ENCODE data around the gene TRAF2.
A peak's percentile ranks its signal among the peaks of the same experiment; 100 is the strongest.
"Not testable (repeated sequence)": the region's sequence is repeated elsewhere in the genome, so short reads cannot be mapped to it uniquely, and the experiment has no call there.

The TRAF2 gene

GRCh38 chr9:136885950-136886578 is at the start of gene TRAF2:
TRAF2 (plus strand) TSS chr9:136886516; CDS start chr9:136898741, 12,225 bp downstream.
- H3K4me3 ChIP-seq (ENCODE audit: low read depth, low read length): peak within 1 kb of the TSS; percentile 82
- peak within 1 kb of the TSS; percentile 73 for H3K27ac ChIP-seq (ENCODE audit: low read depth, low read length)
- H2AFZ ChIP-seq (ENCODE audit: low read length, unreplicated experiment): peak within 1 kb of the TSS; percentile 68
- no peaks in the 10 kb centered on the region for H3K36me3 ChIP-seq (ENCODE audit: insufficient read depth, low read length)
- peaks cover 43% of the 10 kb centered on the region for H3K79me2 ChIP-seq (ENCODE audit: control insufficient read depth, insufficient read depth, low read length, unreplicated experiment)
- no peaks in the 10 kb centered on the region for H3K27me3 ChIP-seq (ENCODE audit: insufficient read depth, low read length)
- peaks cover 25% of the 10 kb centered on the region for H3K4me1 ChIP-seq (ENCODE audit: control insufficient read depth, insufficient read depth, low read length, unreplicated experiment)

DNA sequence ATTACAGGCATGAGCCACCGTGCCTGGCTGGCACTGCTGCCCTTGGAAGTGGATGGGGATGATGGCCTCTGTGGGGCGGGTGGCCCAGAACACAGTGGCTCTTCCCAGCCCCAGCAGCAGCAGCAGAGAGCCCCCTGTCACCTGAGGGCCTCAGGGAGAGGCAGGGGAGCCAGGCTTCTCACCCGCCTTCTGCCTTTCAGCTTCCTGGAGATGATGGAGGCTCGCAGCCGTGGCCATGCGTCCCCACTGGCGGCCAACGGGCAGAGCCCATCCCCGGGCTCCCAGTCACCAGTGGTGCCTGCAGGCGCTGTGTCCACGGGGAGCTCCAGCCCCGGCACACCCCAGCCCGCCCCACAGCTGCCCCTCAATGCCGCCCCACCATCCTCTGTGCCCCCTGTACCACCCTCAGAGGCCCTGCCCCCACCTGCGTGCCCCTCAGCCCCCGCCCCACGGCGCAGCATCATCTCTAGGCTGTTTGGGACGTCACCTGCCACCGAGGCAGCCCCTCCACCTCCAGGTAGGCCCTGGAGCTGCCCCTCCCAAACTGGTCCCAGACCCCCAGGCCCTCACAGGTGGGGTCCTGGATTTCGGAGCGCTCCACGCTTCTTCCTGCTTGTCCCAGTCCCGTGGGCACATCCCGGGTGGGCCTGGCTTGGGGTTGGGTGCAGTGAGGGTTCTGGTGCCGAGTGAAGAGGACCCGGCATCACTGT is 49.0 kb upstream of the TRAF2 start:
- Histone ChIP-seq H3K27me3 (ENCODE audit: insufficient read depth, low read length) (no peaks in the 10 kb centered on the region), H2AFZ (ENCODE audit: low read length, unreplicated experiment) (no peak overlapping the region), H3K79me2 (ENCODE audit: control insufficient read depth, insufficient read depth, low read length, unreplicated experiment) (no peaks in the 10 kb centered on the region), H3K36me3 (ENCODE audit: insufficient read depth, low read length) (no peaks in the 10 kb centered on the region), H3K27ac (ENCODE audit: low read depth, low read length) (no peak overlapping the region), H3K4me1 (ENCODE audit: control insufficient read depth, insufficient read depth, low read length, unreplicated experiment) (peaks cover 15% of the 10 kb centered on the region), H3K4me3 (ENCODE audit: low read depth, low read length) (no peak overlapping the region)

- not testable (repeated sequence) for H3K36me3 ChIP-seq (ENCODE audit: insufficient read depth, low read length)
Measured at GRCh38 chr9:136837856-136838277, 48.4 kb upstream of the TRAF2 start.

DNA sequence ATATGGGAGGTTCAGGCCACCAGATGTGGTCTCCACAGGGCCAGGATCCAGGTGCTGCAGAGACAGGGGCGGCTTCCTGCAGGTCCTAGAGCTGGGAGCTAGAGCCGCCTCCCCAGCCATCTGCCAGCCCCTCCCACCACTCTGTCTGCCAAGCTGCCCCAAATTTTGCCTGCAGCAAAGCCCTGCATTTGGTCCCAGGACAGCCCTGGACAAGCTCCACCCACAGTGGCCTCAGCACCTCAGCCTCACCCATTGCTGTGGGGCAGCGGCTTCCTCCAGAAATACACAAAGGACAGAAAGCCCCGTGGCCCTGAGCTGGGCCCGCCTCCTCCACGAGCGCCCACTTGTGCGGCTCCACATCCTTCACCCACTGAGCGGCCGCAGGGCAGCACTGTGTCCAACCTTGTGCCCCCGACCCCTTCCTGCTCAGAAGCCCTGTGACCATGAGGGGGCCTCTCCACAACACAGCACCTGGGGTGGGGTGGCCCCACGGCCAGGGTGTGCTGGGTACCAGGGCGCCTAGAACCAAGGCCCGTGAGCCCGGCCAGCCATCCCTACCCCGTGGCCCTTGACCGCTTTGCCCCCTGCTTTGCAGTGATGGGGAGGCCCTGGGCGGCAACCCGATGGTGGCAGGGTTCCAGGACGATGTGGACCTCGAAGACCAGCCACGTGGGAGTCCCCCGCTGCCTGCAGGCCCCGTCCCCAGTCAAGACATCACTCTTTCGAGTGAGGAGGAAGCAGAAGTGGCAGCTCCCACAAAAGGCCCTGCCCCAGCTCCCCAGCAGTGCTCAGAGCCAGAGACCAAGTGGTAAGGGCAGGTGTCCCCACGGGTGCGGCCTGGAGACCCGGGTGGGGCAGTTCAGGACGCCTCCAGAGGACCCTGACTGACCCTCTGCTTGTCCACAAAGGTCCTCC is 47.7 kb upstream of the TRAF2 start:
- Histone ChIP-seq H3K79me2 (ENCODE audit: control insufficient read depth, insufficient read depth, low read length, unreplicated experiment) (no peaks in the 10 kb centered on the region), H3K27ac (ENCODE audit: low read depth, low read length) (no peak overlapping the region), H3K36me3 (ENCODE audit: insufficient read depth, low read length) (no peaks in the 10 kb centered on the region), H3K4me1 (ENCODE audit: control insufficient read depth, insufficient read depth, low read length, unreplicated experiment) (peaks cover 20% of the 10 kb centered on the region), H2AFZ (ENCODE audit: low read length, unreplicated experiment) (no peak overlapping the region), H3K27me3 (ENCODE audit: insufficient read depth, low read length) (no peaks in the 10 kb centered on the region), H3K4me3 (ENCODE audit: low read depth, low read length) (no peak overlapping the region)

More at GRCh38 chr9:136837856-136838277, 48.4 kb upstream of the TRAF2 start:
- not testable (repeated sequence) for H3K27ac ChIP-seq (ENCODE audit: low read depth, low read length); H3K27me3 ChIP-seq (ENCODE audit: insufficient read depth, low read length); H3K4me3 ChIP-seq (ENCODE audit: low read depth, low read length); H2AFZ ChIP-seq (ENCODE audit: low read length, unreplicated experiment); H3K79me2 ChIP-seq (ENCODE audit: control insufficient read depth, insufficient read depth, low read length, unreplicated experiment)
- peaks cover 15% of the 10 kb centered on the region for H3K4me1 ChIP-seq (ENCODE audit: control insufficient read depth, insufficient read depth, low read length, unreplicated experiment)

DNA sequence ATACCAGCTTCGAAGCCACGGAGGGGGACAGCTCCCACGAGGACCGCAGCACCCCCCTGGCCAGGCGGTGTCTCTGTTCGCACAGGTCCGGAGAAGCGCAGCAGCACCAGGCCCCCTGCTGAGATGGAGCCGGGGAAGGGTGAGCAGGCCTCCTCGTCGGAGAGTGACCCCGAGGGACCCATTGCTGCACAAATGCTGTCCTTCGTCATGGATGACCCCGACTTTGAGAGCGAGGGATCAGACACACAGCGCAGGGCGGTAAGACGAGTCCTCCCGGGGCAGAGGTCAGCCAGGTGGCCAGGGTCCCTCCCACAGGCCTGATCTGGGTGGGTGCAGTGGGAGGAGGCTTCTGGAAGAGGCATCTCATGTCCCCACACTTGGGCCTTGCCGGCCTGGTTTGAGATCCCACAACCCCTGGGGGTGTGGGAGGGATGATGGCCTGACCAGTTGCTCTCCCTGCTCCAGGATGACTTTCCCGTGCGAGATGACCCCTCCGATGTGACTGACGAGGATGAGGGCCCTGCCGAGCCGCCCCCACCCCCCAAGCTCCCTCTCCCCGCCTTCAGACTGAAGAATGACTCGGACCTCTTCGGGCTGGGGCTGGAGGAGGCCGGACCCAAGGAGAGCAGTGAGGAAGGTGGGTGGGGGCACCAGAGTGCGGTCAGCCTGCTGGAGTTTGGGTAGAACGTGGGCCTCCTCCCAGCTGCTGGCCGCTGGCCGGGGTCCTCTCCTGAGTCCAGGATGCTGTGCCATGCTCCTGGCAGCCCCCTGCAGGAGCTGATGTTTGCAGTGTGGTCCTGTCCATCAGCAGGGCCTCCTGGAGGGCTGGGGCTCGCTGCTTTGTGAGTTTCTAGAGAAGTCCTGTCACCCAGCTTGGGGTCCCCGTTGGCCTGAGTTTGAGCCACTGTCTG is 46.8 kb upstream of the TRAF2 start:
- Histone ChIP-seq H3K36me3 (ENCODE audit: insufficient read depth, low read length) (no peaks in the 10 kb centered on the region), H3K27me3 (ENCODE audit: insufficient read depth, low read length) (no peaks in the 10 kb centered on the region), H2AFZ (ENCODE audit: low read length, unreplicated experiment) (no peak overlapping the region), H3K4me1 (ENCODE audit: control insufficient read depth, insufficient read depth, low read length, unreplicated experiment) (peaks cover 20% of the 10 kb centered on the region), H3K27ac (ENCODE audit: low read depth, low read length) (no peak overlapping the region), H3K4me3 (ENCODE audit: low read depth, low read length) (no peak overlapping the region), H3K79me2 (ENCODE audit: control insufficient read depth, insufficient read depth, low read length, unreplicated experiment) (no peaks in the 10 kb centered on the region)

DNA sequence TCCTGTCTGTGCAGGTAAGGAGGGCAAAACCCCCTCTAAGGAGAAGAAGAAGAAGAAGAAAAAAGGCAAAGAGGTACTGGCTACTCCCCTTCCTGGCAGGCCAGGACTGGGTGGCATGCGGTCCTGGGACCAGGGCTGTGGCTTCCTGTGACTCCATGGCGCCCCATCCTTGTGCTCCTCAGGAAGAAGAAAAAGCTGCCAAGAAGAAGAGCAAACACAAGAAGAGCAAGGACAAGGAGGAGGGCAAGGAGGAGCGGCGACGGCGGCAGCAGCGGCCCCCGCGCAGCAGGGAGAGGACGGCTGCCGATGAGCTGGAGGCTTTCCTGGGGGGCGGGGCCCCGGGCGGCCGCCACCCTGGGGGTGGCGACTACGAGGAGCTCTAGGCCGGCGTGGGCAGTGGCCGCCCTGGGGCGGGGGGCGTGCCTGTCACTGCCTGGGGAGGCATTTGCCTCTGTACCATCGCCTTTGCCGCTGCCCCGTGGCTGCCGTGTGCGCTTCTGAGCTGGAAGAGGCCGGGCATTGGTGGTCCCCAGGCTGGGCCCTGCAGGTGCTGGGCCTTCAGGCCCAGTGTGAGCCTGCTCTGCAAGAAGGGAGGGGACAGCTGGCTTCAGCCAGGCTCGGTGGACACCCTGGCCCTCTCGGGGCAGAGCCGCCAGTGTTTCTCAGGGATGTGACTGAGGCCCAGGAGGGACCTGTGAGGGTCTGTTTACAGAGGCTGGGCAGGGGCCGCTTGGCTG is 46.0 kb upstream of the TRAF2 start:
- H3K4me1 ChIP-seq (ENCODE audit: control insufficient read depth, insufficient read depth, low read length, unreplicated experiment): peaks cover 20% of the 10 kb centered on the region
- H3K36me3 ChIP-seq (ENCODE audit: insufficient read depth, low read length): no peaks in the 10 kb centered on the region
- H3K27ac ChIP-seq (ENCODE audit: low read depth, low read length): no peak overlapping the region

DNA sequence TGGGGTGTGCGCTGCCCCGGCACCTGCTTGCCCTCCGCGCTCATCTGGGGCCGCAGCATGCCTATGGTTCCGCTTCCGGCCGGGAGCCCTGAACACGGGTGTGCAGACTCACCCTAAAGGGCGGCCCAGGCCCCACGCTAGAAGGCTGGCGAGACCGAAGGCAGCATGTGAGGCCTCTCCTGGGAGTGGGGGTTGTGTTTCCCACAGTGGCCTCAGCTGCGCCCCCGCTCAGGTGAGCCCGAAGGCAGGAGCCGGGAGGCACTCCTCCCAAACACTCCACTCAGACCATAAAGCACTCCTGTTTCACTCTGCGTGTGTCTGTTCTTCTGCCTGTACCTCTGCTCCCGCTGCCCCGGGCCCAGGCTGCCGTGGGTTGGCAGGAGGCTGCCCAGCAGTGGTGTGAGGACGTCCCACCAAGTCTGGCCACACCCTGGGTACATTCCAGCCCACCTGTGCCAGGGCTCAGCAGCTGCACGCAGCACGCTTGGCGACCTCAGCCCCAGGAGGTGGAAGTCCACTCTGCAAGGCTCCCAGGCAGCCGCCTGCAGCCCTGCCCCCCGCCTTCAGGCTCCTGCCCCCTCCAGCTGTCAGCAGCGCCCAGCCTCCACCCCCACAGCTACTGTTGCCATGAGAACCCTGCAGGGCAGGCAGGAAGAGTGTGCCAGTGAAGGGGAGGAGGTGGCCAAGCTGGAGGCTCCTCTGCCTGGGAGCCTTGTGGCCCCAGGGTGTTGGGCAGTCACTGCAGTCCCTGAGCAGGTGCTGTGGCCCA is 45.3 kb upstream of the TRAF2 start:
- Histone ChIP-seq H3K27ac (ENCODE audit: low read depth, low read length) (no peak overlapping the region), H3K4me1 (ENCODE audit: control insufficient read depth, insufficient read depth, low read length, unreplicated experiment) (peaks cover 20% of the 10 kb centered on the region), H3K27me3 (ENCODE audit: insufficient read depth, low read length) (peaks cover 9% of the 10 kb centered on the region; the same call in 1 of the 2 replicates), H3K36me3 (ENCODE audit: insufficient read depth, low read length) (no peaks in the 10 kb centered on the region), H3K79me2 (ENCODE audit: control insufficient read depth, insufficient read depth, low read length, unreplicated experiment) (no peaks in the 10 kb centered on the region), H3K4me3 (ENCODE audit: low read depth, low read length) (no peak overlapping the region), H2AFZ (ENCODE audit: low read length, unreplicated experiment) (no peak overlapping the region)

More for the DNA sequence above, 46.0 kb upstream of the TRAF2 start:
- Histone ChIP-seq H2AFZ (ENCODE audit: low read length, unreplicated experiment) (no peak overlapping the region), H3K27me3 (ENCODE audit: insufficient read depth, low read length) (peaks cover 2% of the 10 kb centered on the region; the same call in 1 of the 2 replicates), H3K4me3 (ENCODE audit: low read depth, low read length) (no peak overlapping the region), H3K79me2 (ENCODE audit: control insufficient read depth, insufficient read depth, low read length, unreplicated experiment) (no peaks in the 10 kb centered on the region)

DNA sequence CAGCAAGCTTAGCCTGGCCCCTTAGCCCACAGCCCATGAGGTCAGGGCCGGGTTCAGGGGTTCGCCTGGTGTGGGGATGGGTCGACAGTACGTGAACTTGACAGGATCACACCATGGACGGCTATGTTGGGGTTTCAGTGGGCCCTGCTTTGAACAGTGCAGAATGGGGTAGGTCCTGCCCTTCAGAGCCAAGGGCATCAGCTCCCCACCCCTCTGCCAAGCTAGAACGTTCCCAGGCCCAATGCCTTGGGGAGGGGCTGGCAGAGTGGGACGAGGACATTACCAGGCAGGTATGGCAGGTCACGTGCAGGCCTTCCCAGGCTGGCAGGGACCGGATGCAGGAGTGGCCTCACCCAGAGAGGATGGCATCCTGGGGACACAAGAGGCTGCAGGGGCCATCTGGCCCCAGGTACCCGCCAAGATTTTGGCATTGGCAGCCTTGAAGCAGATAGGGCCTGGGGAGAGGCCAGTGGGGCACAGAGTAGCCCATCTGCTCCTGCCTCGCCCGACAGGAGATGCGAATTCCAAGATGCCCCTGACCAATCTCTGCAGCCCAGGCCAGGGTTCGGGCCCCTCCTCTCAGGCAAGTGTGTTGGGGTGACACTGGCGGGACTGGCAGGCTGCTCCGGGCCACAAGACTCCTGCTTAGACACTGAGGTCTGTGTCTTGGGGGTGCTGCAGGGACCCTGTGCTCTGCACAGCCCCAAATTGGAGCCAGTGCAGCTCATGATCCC is 44.5 kb upstream of the TRAF2 start:
- not testable (repeated sequence) for H3K27me3 ChIP-seq (ENCODE audit: insufficient read depth, low read length)

More for the DNA sequence above, 44.5 kb upstream of the TRAF2 start:
- H2AFZ ChIP-seq (ENCODE audit: low read length, unreplicated experiment); H3K36me3 ChIP-seq (ENCODE audit: insufficient read depth, low read length); H3K27ac ChIP-seq (ENCODE audit: low read depth, low read length); H3K79me2 ChIP-seq (ENCODE audit: control insufficient read depth, insufficient read depth, low read length, unreplicated experiment); H3K4me3 ChIP-seq (ENCODE audit: low read depth, low read length): not testable (repeated sequence)
- peaks cover 20% of the 10 kb centered on the region for H3K4me1 ChIP-seq (ENCODE audit: control insufficient read depth, insufficient read depth, low read length, unreplicated experiment)

Measured in ACC112 (cell line).